Gastroesophageal sphincter (tissue), 4 donors: ENCODE data around the gene CTTN. TPM values are rescaled to one million over a fixed set of nuclear protein-coding genes. Genes with fewer than 3 reads are reported as not detected.

Source experiments
- ATAC-seq: fragments of 150-250 bp; one replicate; pipeline ENCODE4 v1.9.1; 2016; ENCODE audit warnings: mild to moderate bottlenecking, moderate library complexity
- H3K27ac ChIP-seq, 4 donors: fragments of 200-600 bp; sonication (generic) in 3 of 4; 1 replicate in 3 of 4; 2 replicates in 1 of 4; pipeline ENCODE4 v1.5.1; 2016 to 2019
- H3K27me3 ChIP-seq: fragments of 200-600 bp; sonication (generic); one replicate; pipeline ENCODE4 v1.5.1; 2019
- H3K36me3 ChIP-seq, 2 donors: fragments of 200-600 bp; sonication (generic); one replicate each; pipeline ENCODE4 v1.5.1; 2019; ENCODE audit warnings: control low read depth in 1 of 2
- H3K4me1 ChIP-seq, 3 donors: fragments of 200-600 bp; sonication (generic); 1 replicate in 2 of 3; 2 replicates in 1 of 3; pipeline ENCODE4 v1.5.1; 2016 to 2019; ENCODE audit warnings: control low read depth in 2 of 3
- H3K4me3 ChIP-seq, 2 donors: fragments of 200-600 bp; sonication (generic); one replicate each; pipeline ENCODE4 v1.5.1; 2019; ENCODE audit warnings: mild to moderate bottlenecking in 1 of 2, moderate library complexity in 1 of 2
- H3K9me3 ChIP-seq, 3 donors: fragments of 200-600 bp; sonication (generic); one replicate each; pipeline ENCODE4 v1.5.1; 2017 to 2019; ENCODE audit warnings: control low read depth in 2 of 3
- EP300 ChIP-seq: sonication (generic); formaldehyde crosslinking; IDR thresholded peaks from one replicate; pipeline ENCODE4 v1.6.1; 2017; ENCODE audit warnings: antibody characterized with exemption, mild to moderate bottlenecking
- POLR2A ChIP-seq, 2 donors: fragments of 450-650 bp; IDR thresholded peaks; one replicate each; pipeline ENCODE4 v1.6.1; 2017; ENCODE audit warnings: antibody characterized with exemption in 2 of 2, mild to moderate bottlenecking in 2 of 2, moderate library complexity in 1 of 2
- POLR2AphosphoS5 ChIP-seq: sonication (generic); formaldehyde crosslinking; IDR thresholded peaks from one replicate; pipeline ENCODE4 v1.6.1; 2017; ENCODE audit warnings: antibody characterized with exemption
- WGBS, 2 donors: methylation state at CpG; one replicate each; pipeline ENCODE4 v1.1.5; 2018; ENCODE audit warnings: low coverage in 1 of 2; 5-methylcytosine and 5-hydroxymethylcytosine counted together
- total RNA-seq, 4 donors: library from RNA; depleted of rRNA; stranded (reverse); fragments of >200 nt; gene quantifications; one replicate each; pipeline ENCODE4 v1.1.0, GENCODE V29; 2016
- TF ChIP-seq, protein P1 (sequence below), 4 experiments: fragments of 200-600 bp in 2 of 4; fragments of 450-650 bp in 2 of 4; sonication (generic) in 1 of 4; IDR thresholded peaks; one replicate each; pipeline ENCODE4 v1.5.1; 2017 to 2019; ENCODE audit warnings: antibody characterized with exemption in 4 of 4, mild to moderate bottlenecking in 2 of 4, moderate library complexity in 2 of 4

CTTN gene
- total RNA-seq, 4 donors from 2014 or later: 164 to 316 (median 179) TPM

DNA sequence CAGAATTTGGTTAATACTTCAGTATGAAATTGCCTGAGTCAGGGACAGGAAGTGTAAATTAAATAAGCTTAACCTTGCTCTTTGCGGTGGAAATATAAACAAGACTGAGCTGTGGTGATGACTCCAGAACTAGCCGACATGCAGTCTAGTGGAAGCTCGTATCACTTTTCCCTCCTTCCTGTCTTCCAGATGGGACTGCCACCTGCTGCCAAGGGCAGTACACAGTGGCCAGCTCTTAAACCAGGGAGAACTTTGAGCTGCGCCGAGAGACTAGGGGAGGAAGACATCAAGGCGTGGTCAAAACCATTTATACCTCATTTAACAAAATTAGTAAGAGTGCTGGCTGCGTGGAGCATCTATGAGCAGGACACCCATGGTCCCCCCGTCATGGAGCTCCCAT lies 31.3 kb upstream of the CTTN start:
- Histone ChIP-seq H3K27me3 (no peaks in the 10 kb centered on the region), H3K9me3 (no peaks in the 10 kb centered on the region), H3K4me3 (no peak overlapping the region), H3K36me3 (peaks cover 0 to 53% of the 10 kb centered on the region in 2 donors), H3K27ac (no peak overlapping the region), H3K4me1 (no peaks in the 10 kb centered on the region)
- TF ChIP-seq EP300: no peak
- TF ChIP-seq POLR2AphosphoS5: no peak
- no peak for TF ChIP-seq POLR2A (IDR thresholded peaks at IDR 0.05)
- TF ChIP-seq, protein P1, sequence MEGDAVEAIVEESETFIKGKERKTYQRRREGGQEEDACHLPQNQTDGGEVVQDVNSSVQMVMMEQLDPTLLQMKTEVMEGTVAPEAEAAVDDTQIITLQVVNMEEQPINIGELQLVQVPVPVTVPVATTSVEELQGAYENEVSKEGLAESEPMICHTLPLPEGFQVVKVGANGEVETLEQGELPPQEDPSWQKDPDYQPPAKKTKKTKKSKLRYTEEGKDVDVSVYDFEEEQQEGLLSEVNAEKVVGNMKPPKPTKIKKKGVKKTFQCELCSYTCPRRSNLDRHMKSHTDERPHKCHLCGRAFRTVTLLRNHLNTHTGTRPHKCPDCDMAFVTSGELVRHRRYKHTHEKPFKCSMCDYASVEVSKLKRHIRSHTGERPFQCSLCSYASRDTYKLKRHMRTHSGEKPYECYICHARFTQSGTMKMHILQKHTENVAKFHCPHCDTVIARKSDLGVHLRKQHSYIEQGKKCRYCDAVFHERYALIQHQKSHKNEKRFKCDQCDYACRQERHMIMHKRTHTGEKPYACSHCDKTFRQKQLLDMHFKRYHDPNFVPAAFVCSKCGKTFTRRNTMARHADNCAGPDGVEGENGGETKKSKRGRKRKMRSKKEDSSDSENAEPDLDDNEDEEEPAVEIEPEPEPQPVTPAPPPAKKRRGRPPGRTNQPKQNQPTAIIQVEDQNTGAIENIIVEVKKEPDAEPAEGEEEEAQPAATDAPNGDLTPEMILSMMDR (IDR thresholded peaks at IDR 0.05): no peak
- WGBS, 2 donors: 50 to 74% methylated on average over 5 to 7 of the region's 8 CpGs
- no peak for ATAC-seq

DNA sequence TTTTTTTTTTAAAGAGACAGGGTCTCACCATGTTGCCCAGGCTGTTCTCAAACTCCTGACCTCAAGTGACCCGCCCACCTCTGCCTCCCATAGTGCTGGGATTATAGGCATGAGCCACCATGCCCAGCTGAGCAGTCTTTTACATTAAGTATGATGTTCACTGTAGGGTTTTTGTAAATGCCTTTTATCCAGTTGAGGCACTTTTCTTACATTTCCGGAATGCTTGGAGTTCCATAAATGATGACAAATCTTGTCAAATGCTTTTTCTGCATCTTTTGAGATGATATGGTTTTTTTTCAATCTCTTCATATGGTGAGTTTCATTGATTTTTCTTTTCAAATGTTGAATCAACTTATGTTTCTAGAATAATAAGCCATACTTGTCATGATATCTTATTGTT lies 29.4 kb upstream of the CTTN start:
- TF ChIP-seq EP300: no peak
- no peak for TF ChIP-seq POLR2AphosphoS5
- TF ChIP-seq POLR2A (IDR thresholded peaks at IDR 0.05): no peak
- TF ChIP-seq, protein P1 (IDR thresholded peaks at IDR 0.05): no peak
- no peaks in the 10 kb centered on the region for H3K4me1 ChIP-seq
- H3K27me3 ChIP-seq: no peaks in the 10 kb centered on the region
- ATAC-seq: no peak
- H3K36me3 ChIP-seq: peaks cover 0 to 53% of the 10 kb centered on the region in 2 donors
- no peak overlapping the region for H3K27ac ChIP-seq
- no peak overlapping the region for H3K4me3 ChIP-seq
- H3K9me3 ChIP-seq: no peaks in the 10 kb centered on the region
- 90 to 100% methylated on average over 1 to 2 of the region's 2 CpGs for WGBS, 2 donors

DNA sequence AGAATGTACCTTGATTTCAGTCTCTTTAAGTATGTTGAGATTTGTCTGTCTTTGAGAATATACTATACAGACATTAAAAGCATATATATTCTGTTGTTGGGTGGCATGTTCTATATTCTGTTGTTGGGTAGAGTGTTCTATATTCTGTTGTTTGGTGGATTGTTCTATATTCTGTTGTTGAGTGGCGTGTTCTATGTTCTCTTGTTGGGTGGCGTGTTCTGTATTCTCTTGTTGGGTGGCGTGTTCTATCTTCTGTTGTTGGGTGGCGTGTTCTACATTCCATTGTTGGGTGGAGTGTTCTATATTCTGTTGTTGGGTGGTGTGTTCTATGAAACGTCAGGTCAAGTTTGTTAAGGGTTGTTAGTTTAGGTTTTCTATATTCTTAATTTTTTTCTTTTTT lies 27.1 kb upstream of the CTTN start:
- H3K36me3 ChIP-seq: peaks cover 0 to 54% of the 10 kb centered on the region in 2 donors
- H3K4me3 ChIP-seq: no peak overlapping the region
- 46 to 66% methylated on average over 5 of the region's 5 CpGs for WGBS, 2 donors
- no peaks in the 10 kb centered on the region for H3K27me3 ChIP-seq
- H3K4me1 ChIP-seq: no peaks in the 10 kb centered on the region
- no peaks in the 10 kb centered on the region for H3K9me3 ChIP-seq
- no peak for ATAC-seq
- TF ChIP-seq POLR2A (IDR thresholded peaks at IDR 0.05) (no peak), EP300 (no peak), POLR2AphosphoS5 (no peak)
- TF ChIP-seq, protein P1 (IDR thresholded peaks at IDR 0.05): no peak
- H3K27ac ChIP-seq: no peak overlapping the region

DNA sequence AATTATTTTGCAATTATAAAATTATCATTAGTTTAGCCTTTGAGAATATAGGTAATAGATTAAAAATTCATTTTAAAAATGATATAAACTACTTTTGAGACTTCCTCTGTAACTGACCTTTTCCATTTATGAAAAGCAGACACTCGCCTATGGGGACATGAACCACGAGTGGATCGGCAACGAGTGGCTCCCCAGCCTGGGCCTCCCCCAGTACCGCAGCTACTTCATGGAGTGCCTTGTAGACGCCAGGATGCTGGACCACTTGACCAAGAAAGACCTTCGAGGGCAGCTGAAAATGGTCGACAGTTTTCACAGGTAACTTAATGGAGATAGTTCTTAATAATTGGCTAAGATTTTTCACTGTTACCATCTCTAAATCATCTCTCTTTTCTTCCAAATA lies 26.3 kb upstream of the CTTN start:
- ATAC-seq: no peak
- H3K27ac ChIP-seq: no peak overlapping the region
- H3K4me1 ChIP-seq: no peaks in the 10 kb centered on the region
- TF ChIP-seq, protein P1 (IDR thresholded peaks at IDR 0.05): no peak
- TF ChIP-seq POLR2A (IDR thresholded peaks at IDR 0.05) (no peak), EP300 (no peak), POLR2AphosphoS5 (no peak)
- no peaks in the 10 kb centered on the region for H3K27me3 ChIP-seq
- no peak overlapping the region for H3K4me3 ChIP-seq
- H3K36me3 ChIP-seq: peaks cover 0 to 61% of the 10 kb centered on the region in 2 donors
- H3K9me3 ChIP-seq: no peaks in the 10 kb centered on the region
- 74 to 98% methylated on average over 7 to 8 of the region's 8 CpGs for WGBS, 2 donors

DNA sequence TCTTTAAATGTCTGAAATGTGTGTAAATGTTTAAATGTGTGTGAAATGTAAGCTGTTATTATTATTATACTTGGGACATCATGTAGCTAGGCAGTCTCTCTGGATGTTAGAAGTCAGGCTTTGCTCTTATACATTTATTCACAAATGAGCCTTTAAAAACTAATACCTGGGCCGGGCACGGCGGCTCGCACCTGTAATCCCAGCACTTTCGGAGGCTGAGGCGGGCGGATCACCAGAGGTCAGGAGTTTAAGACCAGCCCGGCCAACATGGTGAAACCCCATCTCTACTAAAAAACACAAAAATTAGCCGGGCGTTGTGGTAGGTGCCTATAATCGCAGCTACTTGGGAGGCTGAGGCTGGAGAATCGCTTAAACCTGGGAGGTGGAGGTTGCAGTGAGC lies 21.7 kb upstream of the CTTN start:
- H3K36me3 ChIP-seq: peaks cover 0 to 89% of the 10 kb centered on the region in 2 donors
- WGBS, 2 donors: 97 to 100% methylated on average over 2 to 12 of the region's 12 CpGs

More for the DNA sequence above, 21.7 kb upstream of the CTTN start:
- no peaks in the 10 kb centered on the region for H3K27me3 ChIP-seq
- H3K4me1 ChIP-seq: peaks cover 0 to 6% (median 0%) of the 10 kb centered on the region in 3 donors
- H3K4me3 ChIP-seq: no peak overlapping the region
- no peaks in the 10 kb centered on the region for H3K9me3 ChIP-seq
- ATAC-seq: no peak
- no peak overlapping the region for H3K27ac ChIP-seq
- TF ChIP-seq, protein P1 (IDR thresholded peaks at IDR 0.05): no peak
- TF ChIP-seq POLR2AphosphoS5: no peak
- TF ChIP-seq POLR2A (IDR thresholded peaks at IDR 0.05): no peak
- TF ChIP-seq EP300: no peak
